ENCODE data around the gene SLC4A3. TPM values are rescaled to one million over a fixed set of nuclear protein-coding genes. Genes with fewer than 3 reads are reported as not detected.
A peak's percentile ranks its signal among the peaks of the same experiment; 100 is the strongest.

SLC4A3 gene, protein sequence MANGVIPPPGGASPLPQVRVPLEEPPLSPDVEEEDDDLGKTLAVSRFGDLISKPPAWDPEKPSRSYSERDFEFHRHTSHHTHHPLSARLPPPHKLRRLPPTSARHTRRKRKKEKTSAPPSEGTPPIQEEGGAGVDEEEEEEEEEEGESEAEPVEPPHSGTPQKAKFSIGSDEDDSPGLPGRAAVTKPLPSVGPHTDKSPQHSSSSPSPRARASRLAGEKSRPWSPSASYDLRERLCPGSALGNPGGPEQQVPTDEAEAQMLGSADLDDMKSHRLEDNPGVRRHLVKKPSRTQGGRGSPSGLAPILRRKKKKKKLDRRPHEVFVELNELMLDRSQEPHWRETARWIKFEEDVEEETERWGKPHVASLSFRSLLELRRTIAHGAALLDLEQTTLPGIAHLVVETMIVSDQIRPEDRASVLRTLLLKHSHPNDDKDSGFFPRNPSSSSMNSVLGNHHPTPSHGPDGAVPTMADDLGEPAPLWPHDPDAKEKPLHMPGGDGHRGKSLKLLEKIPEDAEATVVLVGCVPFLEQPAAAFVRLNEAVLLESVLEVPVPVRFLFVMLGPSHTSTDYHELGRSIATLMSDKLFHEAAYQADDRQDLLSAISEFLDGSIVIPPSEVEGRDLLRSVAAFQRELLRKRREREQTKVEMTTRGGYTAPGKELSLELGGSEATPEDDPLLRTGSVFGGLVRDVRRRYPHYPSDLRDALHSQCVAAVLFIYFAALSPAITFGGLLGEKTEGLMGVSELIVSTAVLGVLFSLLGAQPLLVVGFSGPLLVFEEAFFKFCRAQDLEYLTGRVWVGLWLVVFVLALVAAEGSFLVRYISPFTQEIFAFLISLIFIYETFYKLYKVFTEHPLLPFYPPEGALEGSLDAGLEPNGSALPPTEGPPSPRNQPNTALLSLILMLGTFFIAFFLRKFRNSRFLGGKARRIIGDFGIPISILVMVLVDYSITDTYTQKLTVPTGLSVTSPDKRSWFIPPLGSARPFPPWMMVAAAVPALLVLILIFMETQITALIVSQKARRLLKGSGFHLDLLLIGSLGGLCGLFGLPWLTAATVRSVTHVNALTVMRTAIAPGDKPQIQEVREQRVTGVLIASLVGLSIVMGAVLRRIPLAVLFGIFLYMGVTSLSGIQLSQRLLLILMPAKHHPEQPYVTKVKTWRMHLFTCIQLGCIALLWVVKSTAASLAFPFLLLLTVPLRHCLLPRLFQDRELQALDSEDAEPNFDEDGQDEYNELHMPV
- under 1 TPM in 5 of 6 experiments, not detected in 1; 0.14 to 0.42 (median 0.27) TPM for total RNA-seq
- long read RNA-seq = 0 reads

DNA sequence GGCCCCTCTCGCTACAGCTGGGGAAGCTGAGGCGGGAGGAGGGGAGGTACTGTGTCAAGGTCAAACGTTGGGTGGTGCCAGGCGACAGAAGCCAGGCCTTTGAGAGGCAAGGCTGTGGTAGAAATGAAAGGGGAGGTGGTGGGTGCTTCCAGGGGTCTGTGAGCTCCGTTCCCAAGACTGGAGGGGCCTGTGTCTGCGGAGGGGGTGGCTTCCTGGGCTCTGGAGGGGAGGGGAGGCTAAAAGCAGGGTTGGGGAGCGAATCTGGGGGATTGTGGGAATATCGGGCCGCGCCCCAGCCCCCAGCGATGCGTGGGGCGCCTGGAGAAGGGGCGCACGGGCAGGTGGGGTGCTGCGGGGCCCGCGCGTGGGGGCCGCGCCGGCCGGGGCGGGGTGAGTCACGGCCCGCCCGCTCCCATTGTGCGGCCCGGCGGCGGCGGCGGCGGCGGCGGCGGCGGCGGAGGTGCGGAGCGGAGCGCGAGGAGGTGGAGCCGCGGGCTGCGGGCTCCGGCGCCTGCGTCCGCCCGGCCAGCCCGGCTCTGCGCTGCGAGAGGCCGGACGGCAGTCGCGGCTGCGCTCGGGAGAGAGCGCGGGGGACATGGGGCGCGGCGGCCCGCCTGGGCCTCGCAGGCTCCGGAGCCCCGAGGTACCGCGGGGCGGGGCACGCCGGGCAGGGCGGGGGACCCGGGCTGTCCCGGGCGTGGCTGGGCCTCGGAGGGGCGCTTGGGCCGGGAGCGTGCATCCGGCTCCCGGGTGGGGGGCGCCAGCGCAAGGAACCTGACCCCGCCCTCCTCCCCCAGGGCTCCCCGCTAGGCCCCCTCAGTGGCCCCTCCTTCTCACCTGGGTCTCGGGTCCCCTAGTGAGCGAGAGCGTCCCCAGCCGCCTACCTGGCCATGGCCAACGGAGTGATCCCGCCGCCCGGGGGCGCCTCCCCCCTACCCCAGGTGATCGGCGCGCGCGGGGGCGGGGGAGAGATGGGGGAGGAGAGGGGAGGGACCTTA, at the start of gene SLC4A3:
TSS of gene SLC4A3 (plus strand) at position 528 of the 998 bp plus-strand sequence. CDS start at position 891, 363 bp downstream.
- TF ChIP-seq POLR2A (IDR thresholded peaks at IDR 0.05) = no peak
- TF ChIP-seq, protein P1, sequence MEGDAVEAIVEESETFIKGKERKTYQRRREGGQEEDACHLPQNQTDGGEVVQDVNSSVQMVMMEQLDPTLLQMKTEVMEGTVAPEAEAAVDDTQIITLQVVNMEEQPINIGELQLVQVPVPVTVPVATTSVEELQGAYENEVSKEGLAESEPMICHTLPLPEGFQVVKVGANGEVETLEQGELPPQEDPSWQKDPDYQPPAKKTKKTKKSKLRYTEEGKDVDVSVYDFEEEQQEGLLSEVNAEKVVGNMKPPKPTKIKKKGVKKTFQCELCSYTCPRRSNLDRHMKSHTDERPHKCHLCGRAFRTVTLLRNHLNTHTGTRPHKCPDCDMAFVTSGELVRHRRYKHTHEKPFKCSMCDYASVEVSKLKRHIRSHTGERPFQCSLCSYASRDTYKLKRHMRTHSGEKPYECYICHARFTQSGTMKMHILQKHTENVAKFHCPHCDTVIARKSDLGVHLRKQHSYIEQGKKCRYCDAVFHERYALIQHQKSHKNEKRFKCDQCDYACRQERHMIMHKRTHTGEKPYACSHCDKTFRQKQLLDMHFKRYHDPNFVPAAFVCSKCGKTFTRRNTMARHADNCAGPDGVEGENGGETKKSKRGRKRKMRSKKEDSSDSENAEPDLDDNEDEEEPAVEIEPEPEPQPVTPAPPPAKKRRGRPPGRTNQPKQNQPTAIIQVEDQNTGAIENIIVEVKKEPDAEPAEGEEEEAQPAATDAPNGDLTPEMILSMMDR (IDR thresholded peaks at IDR 0.05) = no peak
- intact Hi-C loops (cut with DNase I) = no loop called here
- Histone ChIP-seq H3K27ac (no peak within 1 kb of the TSS), H3K27me3 (peaks cover 0 to 5% of the 10 kb centered on the region in 2 donors), H3K4me1 (no peaks in the 10 kb centered on the region), H3K36me3 (no peaks in the 10 kb centered on the region), H3K4me3 (peak within 1 kb of the TSS; percentile 28 to 51 (median 37)), H3K9me3 (no peaks in the 10 kb centered on the region)
- ATAC-seq (peak; percentile 45 to 70 (median 48)), DNase-seq (peak in 1 of 3 donors; percentile 19)
- 34% methylated on average over 6 of the region's 103 CpGs for WGBS (ENCODE audit: insufficient coverage, low coverage, low lambda C conversion rate, missing lambda C conversion rate)

DNA sequence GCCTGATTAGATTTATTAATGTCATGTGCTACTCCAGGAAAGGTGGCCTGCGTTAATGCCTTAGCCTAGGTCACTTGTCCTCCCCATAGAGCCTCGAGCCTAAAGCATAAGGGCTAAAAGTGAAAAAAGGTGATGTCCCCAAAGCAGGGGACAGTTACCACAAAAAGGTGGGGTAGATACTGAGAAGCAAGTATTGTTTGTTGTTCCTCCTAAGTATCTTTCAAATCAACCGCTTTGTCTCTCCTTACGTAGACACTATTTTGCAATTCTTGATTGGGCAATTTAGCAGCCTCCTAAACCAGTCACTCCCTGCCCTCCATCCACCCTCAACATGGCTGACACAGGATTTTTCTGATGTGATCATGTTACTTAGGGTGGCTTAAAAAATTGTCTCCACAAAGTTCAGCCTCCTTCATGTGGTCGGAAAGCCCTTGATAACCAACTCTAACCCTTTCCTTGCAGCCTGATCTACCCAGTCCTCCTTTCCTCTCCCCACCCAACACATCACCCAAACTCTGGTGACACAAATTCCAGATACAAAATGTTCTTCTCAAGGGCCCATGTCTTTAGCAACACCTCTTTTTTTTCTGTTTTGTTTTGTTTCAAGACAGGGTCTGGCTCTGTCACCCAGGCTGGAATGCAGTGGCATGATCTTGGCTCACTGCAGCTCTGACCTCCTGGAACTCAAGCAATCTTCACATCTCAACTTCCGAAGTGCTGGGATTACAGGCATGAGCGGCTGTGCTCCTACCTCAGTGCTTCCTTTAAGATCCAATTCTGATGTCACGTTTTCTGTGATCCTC, 48.4 kb upstream of the SLC4A3 start:
- Histone ChIP-seq H3K27ac (no peak overlapping the region), H3K4me3 (no peak overlapping the region), H3K4me1 (no peaks in the 10 kb centered on the region), H3K27me3 (no peaks in the 10 kb centered on the region), H3K36me3 (no peaks in the 10 kb centered on the region), H3K9me3 (no peaks in the 10 kb centered on the region)
- 55% methylated on average over 8 of the region's 8 CpGs for WGBS (ENCODE audit: insufficient coverage, low coverage, low lambda C conversion rate, missing lambda C conversion rate)
- DNase-seq (no peak), ATAC-seq (peak in 3 of 4 donors; percentile 35 to 43 (median 38))
- intact Hi-C loops (cut with DNase I) = no loop called here
- TF ChIP-seq POLR2A (IDR thresholded peaks at IDR 0.05) = no peak
- TF ChIP-seq, protein P1 (IDR thresholded peaks at IDR 0.05) = no peak

DNA sequence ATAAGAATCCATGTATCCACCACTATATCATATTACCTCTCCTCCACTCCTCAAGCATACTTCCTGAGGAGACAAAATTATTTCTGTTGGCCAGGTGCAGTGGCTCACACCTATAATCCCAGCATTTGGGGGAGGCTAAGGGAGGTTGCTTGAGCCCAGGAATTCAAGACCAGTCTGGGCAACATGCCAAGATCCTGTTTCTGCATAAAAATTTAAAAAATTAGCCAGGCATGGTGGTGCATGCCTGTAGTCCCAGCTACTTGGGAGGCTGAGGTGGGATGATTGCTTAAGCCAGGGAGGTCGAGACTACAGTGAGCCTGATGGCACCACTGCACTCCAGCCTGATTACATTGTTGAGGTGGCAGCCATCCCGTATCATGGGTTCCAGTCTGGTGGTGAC, 46.1 kb upstream of the SLC4A3 start:
- H3K27ac ChIP-seq = no peak overlapping the region

More for the DNA sequence above, 46.1 kb upstream of the SLC4A3 start:
- no peaks in the 10 kb centered on the region for H3K4me1 ChIP-seq
- ATAC-seq = no peak
- H3K36me3 ChIP-seq = no peaks in the 10 kb centered on the region
- DNase-seq = no peak
- WGBS (ENCODE audit: insufficient coverage, low coverage, low lambda C conversion rate, missing lambda C conversion rate) = 29% methylated on average over 1 of the region's 2 CpGs
- H3K9me3 ChIP-seq = no peaks in the 10 kb centered on the region
- intact Hi-C loops (cut with DNase I) = no loop called here
- H3K4me3 ChIP-seq = no peak overlapping the region
- H3K27me3 ChIP-seq = no peaks in the 10 kb centered on the region
- TF ChIP-seq, protein P1 (IDR thresholded peaks at IDR 0.05) = no peak
- no peak for TF ChIP-seq POLR2A (IDR thresholded peaks at IDR 0.05)

All from right lobe of liver (tissue), 6 donors.